A549 (cell line): ENCODE measurements around the gene ZP2. TPM values are rescaled to one million over a fixed set of nuclear protein-coding genes. Genes with fewer than 3 reads are reported as not detected.

Experiments used
- ATAC-seq, 2 experiments: fragments of 200-7000 bp in 1 of 2; fragments of >200 bp in 1 of 2; cut with Nextera tagmentation in 1 of 2; cut with Tn5 transposase in 1 of 2; 3 replicates each; pipeline versions ENCODE4 v1.8.0 to v1.9.1; 2018 to 2020; ENCODE audit warnings: mild to moderate bottlenecking in 1 of 2, moderate library complexity in 1 of 2
- CTCF ChIA-PET: fragments of 300-600 bp; sonication (Branson Sonifier 250); formaldehyde crosslinking; extraction: SDS; loops from one replicate; lab custom pipeline; 2021; ENCODE audit warnings: antibody characterized with exemption, inconsistent platforms; lab: Yijun Ruan, JAX
- POLR2A ChIA-PET: fragments of 350-600 bp; formaldehyde crosslinking; extraction: SDS; loops from one replicate; lab custom pipeline; 2021; ENCODE audit warnings: antibody characterized with exemption, inconsistent platforms; lab: Yijun Ruan, JAX
- DNase-seq, 2 experiments: peaks; one replicate each; pipeline versions ENCODE4 v3.0.0 to v3.0.0-alpha.2; 2011 to 2016; ENCODE audit warnings: low read depth in 1 of 2, low spot score in 1 of 2
- FAIRE-seq: peaks from 2 replicates; lab custom pipeline; 2011; peaks lifted over from hg19 to GRCh38; lab: Jason Lieb, UNC
- H3K27ac ChIP-seq, 2 experiments: fragments of >200 bp; sonication (Bioruptor Twin); formaldehyde crosslinking; 3 replicates each; pipeline ENCODE4 v1.5.1; 2016 to 2017
- H3K4me1 ChIP-seq: fragments of >200 bp; sonication (Bioruptor Twin); formaldehyde crosslinking; 3 replicates; pipeline ENCODE4 v1.6.1; 2016
- H3K4me2 ChIP-seq: fragments of >200 bp; sonication (Bioruptor Twin); formaldehyde crosslinking; 3 replicates; pipeline ENCODE4 v1.6.1; 2016
- H3K4me3 ChIP-seq: fragments of >200 bp; sonication (Bioruptor Twin); formaldehyde crosslinking; 3 replicates; pipeline ENCODE4 v1.5.1; 2016
- H3K9me3 ChIP-seq: fragments of >200 bp; sonication (Bioruptor Twin); formaldehyde crosslinking; 3 replicates; pipeline ENCODE4 v1.6.1; 2016
- BHLHE40 ChIP-seq: IDR thresholded peaks from 2 replicates; pipeline ENCODE4 v1.6.1; 2012; ENCODE audit warnings: low read depth, low read length, inconsistent platforms
- CBX8 ChIP-seq: fragments of 200-600 bp; sonication (generic); IDR thresholded peaks from 2 replicates; pipeline ENCODE4 v1.6.1; 2016
- CEBPB ChIP-seq, 2 experiments: fragments of >200 bp in 1 of 2; sonication (Bioruptor Twin) in 1 of 2; formaldehyde crosslinking in 1 of 2; IDR thresholded peaks; 2 replicates each; pipeline ENCODE4 v1.6.1; 2012 to 2016
- CHD2 ChIP-seq: fragments of 150-350 bp; IDR thresholded peaks from 2 replicates; pipeline ENCODE4 v1.6.1; 2014; ENCODE audit warnings: low read length; ENCODE audit not compliant: partially characterized antibody
- EHF ChIP-seq: fragments of 250-450 bp; sonication (Bioruptor Pico); IDR thresholded peaks from 2 replicates; pipeline ENCODE4 v1.5.0; 2020; ENCODE audit warnings: mild to moderate bottlenecking
- ESRRA ChIP-seq: fragments of 150-350 bp; IDR thresholded peaks from 2 replicates; pipeline ENCODE4 v1.6.1; 2014; ENCODE audit warnings: mild to moderate bottlenecking, low read length, borderline replicate concordance
- FOSB ChIP-seq: fragments of 250-450 bp; sonication (Bioruptor Pico); IDR thresholded peaks from 2 replicates; pipeline ENCODE4 v1.5.0; 2020; ENCODE audit warnings: mild to moderate bottlenecking, moderate library complexity
- FOSL2 ChIP-seq, 2 experiments: fragments of 450-650 bp in 1 of 2; fragments of >200 bp in 1 of 2; sonication (Bioruptor Twin) in 1 of 2; formaldehyde crosslinking; IDR thresholded peaks; 2 replicates each; pipeline versions ENCODE4 v1.5.0 to v1.6.1; 2016 to 2020; ENCODE audit warnings: mild to moderate bottlenecking in 1 of 2, moderate library complexity in 1 of 2
- FOXS1 ChIP-seq: fragments of 250-450 bp; sonication (Bioruptor Pico); IDR thresholded peaks from 2 replicates; pipeline ENCODE4 v1.5.0; 2020; ENCODE audit warnings: mild to moderate bottlenecking, moderate library complexity
- GATA3 ChIP-seq: IDR thresholded peaks from 2 replicates; pipeline ENCODE4 v1.6.1; 2012; ENCODE audit warnings: borderline replicate concordance
- JUNB ChIP-seq: fragments of >200 bp; sonication (Bioruptor Twin); formaldehyde crosslinking; IDR thresholded peaks from 2 replicates; pipeline ENCODE4 v1.6.1; 2016
- KDM5A ChIP-seq: fragments of 200-600 bp; sonication (generic); IDR thresholded peaks from 2 replicates; pipeline ENCODE4 v1.6.1; 2016; ENCODE audit warnings: antibody characterized with exemption, mild to moderate bottlenecking
- MAZ ChIP-seq: fragments of 150-350 bp; IDR thresholded peaks from 2 replicates; pipeline ENCODE4 v1.6.1; 2014; ENCODE audit warnings: antibody characterized with exemption, low read depth, low read length, borderline replicate concordance
- NFE2L2 ChIP-seq: fragments of 150-350 bp; conservative IDR thresholded peaks from 2 replicates; pipeline ENCODE4 v1.6.1; 2014; ENCODE audit warnings: low read length
- TFCP2L1 ChIP-seq: fragments of 250-450 bp; sonication (Bioruptor Pico); IDR thresholded peaks from 2 replicates; pipeline ENCODE4 v1.5.0; 2021; ENCODE audit warnings: mild to moderate bottlenecking
- USF2 ChIP-seq: fragments of 450-650 bp; IDR thresholded peaks from 2 replicates; pipeline ENCODE4 v1.6.1; 2014; ENCODE audit warnings: antibody characterized with exemption
- ZC3H11A ChIP-seq: fragments of 450-650 bp; IDR thresholded peaks from 2 replicates; pipeline ENCODE4 v1.6.1; 2014; ENCODE audit warnings: antibody characterized with exemption, mild to moderate bottlenecking
- WGBS: methylation state at CpG from one replicate; pipeline ENCODE4 v1.1.6; 2017; ENCODE audit errors: missing lambda C conversion rate; 5-methylcytosine and 5-hydroxymethylcytosine counted together
- polyA plus RNA-seq, 4 experiments: library from polyadenylated mRNA; depleted of rRNA in 3 of 4; stranded (reverse); fragments of >200 nt; fragmentation: RNase III in 1 of 4; extraction: RNeasy Plus Mini Kit Qiagen cat#74134 plus additional on column Dnase treatment in 1 of 4; gene quantifications; 2 replicates in 3 of 4; 3 replicates in 1 of 4; pipeline ENCODE4 v1.2.3, GENCODE V29; 2011 to 2017
- TF ChIP-seq, protein P1 (sequence below): fragments of 250-450 bp; sonication (Bioruptor Pico); IDR thresholded peaks from 2 replicates; pipeline ENCODE4 v1.5.0; 2021; ENCODE audit warnings: mild to moderate bottlenecking, moderate library complexity, borderline replicate concordance
- TF ChIP-seq, protein P2 (sequence below): fragments of 200-600 bp; sonication (generic); IDR thresholded peaks from 2 replicates; pipeline ENCODE4 v1.6.1; 2016; ENCODE audit warnings: antibody characterized with exemption, mild to moderate bottlenecking, moderate library complexity
- TF ChIP-seq, protein P3 (sequence below): fragments of >200 bp; sonication (Bioruptor Twin); formaldehyde crosslinking; IDR thresholded peaks from 2 replicates; pipeline ENCODE4 v1.6.1; 2016

Gene ZP2
- polyA plus RNA-seq, 2 of the 4 experiments (the other 2 are of a cell fraction) = not detected

- TF ChIP-seq FOSB (CRISPR knock-in tag) = no peak
These were observed 13.4 kb upstream of the ZP2 start (continued) for GRCh38 chr16:21224800-21225199.

GRCh38 chr16:21223787-21224186 is 12.4 kb upstream of the ZP2 start:
- FAIRE-seq (no peak), DNase-seq (no peak), ATAC-seq (no peak)
- ChIA-PET CTCF (interaction anchor here (1.6 kb wide), 1 partner anchor 35 kb away, joined by 4 read pairs; no protein-coding TSS in a partner anchor), POLR2A (no interaction called here)
- WGBS = 83% methylated on average over 9 of the region's 9 CpGs
- Histone ChIP-seq H3K4me1 (peaks cover 18% of the 10 kb centered on the region), H3K27ac (no peak overlapping the region), H3K4me3 (no peak overlapping the region), H3K9me3 (no peaks in the 10 kb centered on the region), H3K4me2 (no peak overlapping the region)
- TF ChIP-seq CEBPB (IDR thresholded peaks at IDR 0.05) (no peak), ESRRA (no peak), FOSL2 (IDR thresholded peaks at IDR 0.05) (no peak), FOSL2 (CRISPR knock-in tag; IDR thresholded peaks at IDR 0.05) (no peak), MAZ (no peak), NFE2L2 (no peak), JUNB (no peak), BHLHE40 (no peak), USF2 (no peak), EHF (no peak), FOXS1 (no peak), KDM5A (no peak), GATA3 (no peak), CBX8 (no peak), ZC3H11A (no peak), CHD2 (no peak), TFCP2L1 (CRISPR knock-in tag) (no peak)
- TF ChIP-seq, protein P1, sequence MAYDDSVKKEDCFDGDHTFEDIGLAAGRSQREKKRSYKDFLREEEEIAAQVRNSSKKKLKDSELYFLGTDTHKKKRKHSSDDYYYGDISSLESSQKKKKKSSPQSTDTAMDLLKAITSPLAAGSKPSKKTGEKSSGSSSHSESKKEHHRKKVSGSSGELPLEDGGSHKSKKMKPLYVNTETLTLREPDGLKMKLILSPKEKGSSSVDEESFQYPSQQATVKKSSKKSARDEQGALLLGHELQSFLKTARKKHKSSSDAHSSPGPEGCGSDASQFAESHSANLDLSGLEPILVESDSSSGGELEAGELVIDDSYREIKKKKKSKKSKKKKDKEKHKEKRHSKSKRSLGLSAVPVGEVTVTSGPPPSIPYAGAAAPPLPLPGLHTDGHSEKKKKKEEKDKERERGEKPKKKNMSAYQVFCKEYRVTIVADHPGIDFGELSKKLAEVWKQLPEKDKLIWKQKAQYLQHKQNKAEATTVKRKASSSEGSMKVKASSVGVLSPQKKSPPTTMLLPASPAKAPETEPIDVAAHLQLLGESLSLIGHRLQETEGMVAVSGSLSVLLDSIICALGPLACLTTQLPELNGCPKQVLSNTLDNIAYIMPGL (CRISPR knock-in tag) = no peak
- TF ChIP-seq, protein P2, sequence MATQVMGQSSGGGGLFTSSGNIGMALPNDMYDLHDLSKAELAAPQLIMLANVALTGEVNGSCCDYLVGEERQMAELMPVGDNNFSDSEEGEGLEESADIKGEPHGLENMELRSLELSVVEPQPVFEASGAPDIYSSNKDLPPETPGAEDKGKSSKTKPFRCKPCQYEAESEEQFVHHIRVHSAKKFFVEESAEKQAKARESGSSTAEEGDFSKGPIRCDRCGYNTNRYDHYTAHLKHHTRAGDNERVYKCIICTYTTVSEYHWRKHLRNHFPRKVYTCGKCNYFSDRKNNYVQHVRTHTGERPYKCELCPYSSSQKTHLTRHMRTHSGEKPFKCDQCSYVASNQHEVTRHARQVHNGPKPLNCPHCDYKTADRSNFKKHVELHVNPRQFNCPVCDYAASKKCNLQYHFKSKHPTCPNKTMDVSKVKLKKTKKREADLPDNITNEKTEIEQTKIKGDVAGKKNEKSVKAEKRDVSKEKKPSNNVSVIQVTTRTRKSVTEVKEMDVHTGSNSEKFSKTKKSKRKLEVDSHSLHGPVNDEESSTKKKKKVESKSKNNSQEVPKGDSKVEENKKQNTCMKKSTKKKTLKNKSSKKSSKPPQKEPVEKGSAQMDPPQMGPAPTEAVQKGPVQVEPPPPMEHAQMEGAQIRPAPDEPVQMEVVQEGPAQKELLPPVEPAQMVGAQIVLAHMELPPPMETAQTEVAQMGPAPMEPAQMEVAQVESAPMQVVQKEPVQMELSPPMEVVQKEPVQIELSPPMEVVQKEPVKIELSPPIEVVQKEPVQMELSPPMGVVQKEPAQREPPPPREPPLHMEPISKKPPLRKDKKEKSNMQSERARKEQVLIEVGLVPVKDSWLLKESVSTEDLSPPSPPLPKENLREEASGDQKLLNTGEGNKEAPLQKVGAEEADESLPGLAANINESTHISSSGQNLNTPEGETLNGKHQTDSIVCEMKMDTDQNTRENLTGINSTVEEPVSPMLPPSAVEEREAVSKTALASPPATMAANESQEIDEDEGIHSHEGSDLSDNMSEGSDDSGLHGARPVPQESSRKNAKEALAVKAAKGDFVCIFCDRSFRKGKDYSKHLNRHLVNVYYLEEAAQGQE = no peak
- TF ChIP-seq, protein P3, sequence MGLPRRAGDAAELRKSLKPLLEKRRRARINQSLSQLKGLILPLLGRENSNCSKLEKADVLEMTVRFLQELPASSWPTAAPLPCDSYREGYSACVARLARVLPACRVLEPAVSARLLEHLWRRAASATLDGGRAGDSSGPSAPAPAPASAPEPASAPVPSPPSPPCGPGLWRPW = no peak
